K562 (cell line): ENCODE measurements around the gene SLC2A4. TPM values are rescaled to one million over a fixed set of nuclear protein-coding genes. Genes with fewer than 3 reads are reported as not detected.

ENCODE experiments used
- ATAC-seq: fragments of 200-7000 bp; cut with Tn5 transposase; 3 replicates; pipeline ENCODE4 v1.9.1; 2020; ENCODE audit warnings: moderate library complexity
- BruUV-seq: library from RNA; stranded (reverse); fragments of 400-500 nt; replicated peaks from 2 replicates; lab custom pipeline; 2021; lab: Mats Ljungman, UMichigan
- CTCF ChIA-PET: fragments of 300-600 bp; formaldehyde crosslinking; extraction: SDS; loops from one replicate; lab custom pipeline; 2021; ENCODE audit warnings: low intra/inter-chr PET ratio; lab: Yijun Ruan, JAX
- POLR2A ChIA-PET: fragments of 300-600, 350-650 bp; sonication (Branson Sonifier 250); formaldehyde crosslinking; extraction: SDS; loops from one replicate; lab custom pipeline; 2021; ENCODE audit warnings: antibody characterized with exemption, inconsistent platforms; lab: Yijun Ruan, JAX
- DNase-seq, 4 experiments: peaks; one replicate each; pipeline versions ENCODE4 v3.0.0 to v3.0.0-alpha.2; 2011 to 2018; ENCODE audit warnings: low spot score in 3 of 4, mixed read lengths in 3 of 4; ENCODE audit errors: extremely low read depth in 1 of 4
- FAIRE-seq: peaks from 2 replicates; lab custom pipeline; 2011; peaks lifted over from hg19 to GRCh38; lab: Jason Lieb, UNC
- H2AFZ ChIP-seq: 2 replicates; pipeline ENCODE4 v1.6.0; 2011; ENCODE audit warnings: low read depth, low read length, control low read depth, inconsistent platforms
- H3K27ac ChIP-seq: fragments of 200-600 bp; 3 replicates; pipeline ENCODE4 v1.8.0; 2011; ENCODE audit warnings: low read depth, mild to moderate bottlenecking, control low read depth, inconsistent platforms, low read length, moderate library complexity, mixed read lengths; ENCODE audit errors: extremely low read depth
- H3K27me3 ChIP-seq, 2 experiments: fragments of 300-600 bp in 1 of 2; 2 replicates in 1 of 2; 3 replicates in 1 of 2; pipeline versions ENCODE4 v1.6.0 to v1.8.0; 2011; ENCODE audit warnings: inconsistent platforms in 2 of 2, low read length in 2 of 2, mild to moderate bottlenecking in 1 of 2, mixed read lengths in 1 of 2, moderate library complexity in 1 of 2; ENCODE audit not compliant: control insufficient read depth in 2 of 2, insufficient read depth in 2 of 2
- H3K36me3 ChIP-seq: fragments of 300-600 bp; 3 replicates; pipeline ENCODE4 v1.8.0; 2011; ENCODE audit warnings: mild to moderate bottlenecking, low read length, inconsistent platforms; ENCODE audit not compliant: control insufficient read depth, insufficient read depth
- H3K4me1 ChIP-seq, 2 experiments: fragments of 200-600 bp in 1 of 2; replicated peaks in 1 of 2; 2 replicates in 1 of 2; 3 replicates in 1 of 2; pipeline versions ENCODE4 v1.5.1 to v1.8.0; 2011; ENCODE audit warnings: inconsistent platforms in 2 of 2, low read length in 2 of 2, mild to moderate bottlenecking in 1 of 2, mixed read lengths in 1 of 2, moderate library complexity in 1 of 2; ENCODE audit not compliant: control insufficient read depth in 2 of 2, insufficient read depth in 2 of 2
- H3K4me2 ChIP-seq: 2 replicates; pipeline ENCODE4 v1.6.1; 2011; ENCODE audit warnings: low read length, control low read depth, inconsistent platforms, mixed read lengths; ENCODE audit not compliant: insufficient read depth
- H3K4me3 ChIP-seq: fragments of 200-600 bp; sonication (generic), shearing (Covaris generic); 2 replicates; pipeline ENCODE4 v1.5.1; 2016; ENCODE audit warnings: control low read depth, inconsistent platforms
- H3K79me2 ChIP-seq: fragments of 200-600 bp; 3 replicates; pipeline ENCODE4 v1.8.0; 2011; ENCODE audit warnings: low read length, inconsistent platforms; ENCODE audit not compliant: control insufficient read depth, insufficient read depth
- H3K9ac ChIP-seq, 2 experiments: 2 replicates each; pipeline versions ENCODE4 v1.6.0 to v1.6.1; 2011; ENCODE audit warnings: low read depth in 2 of 2, low read length in 2 of 2, control low read depth in 1 of 2, inconsistent platforms in 1 of 2, mild to moderate bottlenecking in 1 of 2, mixed read lengths in 1 of 2; ENCODE audit not compliant: insufficient read depth in 1 of 2
- H3K9me1 ChIP-seq: one replicate; pipeline ENCODE4 v1.6.0; 2011; ENCODE audit warnings: inconsistent platforms, mild to moderate bottlenecking, low read length, moderate library complexity; ENCODE audit not compliant: control insufficient read depth, insufficient read depth
- H3K9me3 ChIP-seq: replicated peaks from 2 replicates; pipeline ENCODE4 v1.5.1; 2011; ENCODE audit warnings: low read depth, low read length, inconsistent platforms; ENCODE audit not compliant: control insufficient read depth, insufficient read depth
- H4K20me1 ChIP-seq: replicated peaks from 2 replicates; pipeline ENCODE4 v1.6.1; 2011; ENCODE audit warnings: low read length, inconsistent platforms, mixed read lengths; ENCODE audit not compliant: control insufficient read depth, insufficient read depth
- BHLHE40 ChIP-seq: IDR thresholded peaks from 2 replicates; pipeline ENCODE4 v1.6.1; 2011; ENCODE audit warnings: low read length, improper control_type of control experiment
- E2F6 ChIP-seq, 2 experiments: IDR thresholded peaks; 2 replicates each; pipeline ENCODE4 v1.6.1; 2011; ENCODE audit warnings: borderline replicate concordance in 1 of 2, control low read depth in 1 of 2, low read depth in 1 of 2, low read length in 1 of 2, mild to moderate bottlenecking in 1 of 2, mixed read lengths in 1 of 2, moderate library complexity in 1 of 2; ENCODE audit not compliant: insufficient read depth in 1 of 2, insufficient read length in 1 of 2, poor library complexity in 1 of 2, severe bottlenecking in 1 of 2; ENCODE audit errors: extremely low read depth in 1 of 2
- E2F8 ChIP-seq: fragments of 450-650 bp; IDR thresholded peaks from 2 replicates; pipeline ENCODE4 v1.7.1; 2018; ENCODE audit warnings: mild to moderate bottlenecking, low read depth; ENCODE audit not compliant: partially characterized antibody
- ELF1 ChIP-seq: fragments of 200-800 bp; sonication (Bioruptor generic); IDR thresholded peaks from 2 replicates; pipeline ENCODE4 v1.6.1; 2016; ENCODE audit warnings: missing genetic modification characterization, missing compliant biosample characterization
- GABPA ChIP-seq: fragments of 200-800 bp; sonication (Bioruptor generic); conservative IDR thresholded peaks from 2 replicates; pipeline ENCODE4 v1.6.1; 2016; ENCODE audit warnings: low read depth, missing genetic modification characterization, missing compliant biosample characterization
- GATA2 ChIP-seq: sonication (generic); formaldehyde crosslinking; IDR thresholded peaks from 2 replicates; pipeline ENCODE4 v1.4.0; 2020; ENCODE audit warnings: mild to moderate bottlenecking, missing genetic modification reagents
- HMGN3 ChIP-seq: IDR thresholded peaks from 2 replicates; pipeline ENCODE4 v1.6.1; 2011; ENCODE audit warnings: borderline replicate concordance, low read depth, mild to moderate bottlenecking, mixed read lengths, low read length; ENCODE audit not compliant: insufficient read length; ENCODE audit errors: extremely low read depth
- PCBP2 ChIP-seq: fragments of 200-400 bp; formaldehyde crosslinking; IDR thresholded peaks from 2 replicates; pipeline ENCODE4 v1.6.1; 2018; ENCODE audit warnings: low read length, low read depth, mild to moderate bottlenecking, moderate library complexity; ENCODE audit not compliant: poor library complexity, severe bottlenecking
- PHF21A ChIP-seq: fragments of 450-650 bp; IDR thresholded peaks from 2 replicates; pipeline ENCODE4 v1.6.1; 2017; ENCODE audit warnings: low read depth, borderline replicate concordance
- POLR2AphosphoS2 ChIP-seq: IDR thresholded peaks from 2 replicates; pipeline ENCODE4 v1.6.1; 2012; ENCODE audit warnings: low read length, improper control_type of control experiment
- TCF15 ChIP-seq: fragments of 250-450 bp; sonication (Bioruptor Pico); IDR thresholded peaks from 2 replicates; pipeline ENCODE4 v1.8.0; 2022; ENCODE audit warnings: moderate library complexity, mild to moderate bottlenecking, inconsistent platforms
- TCF7L2 ChIP-seq: fragments of 150-350 bp; IDR thresholded peaks from 2 replicates; pipeline ENCODE4 v1.6.1; 2016; ENCODE audit warnings: low read depth, mild to moderate bottlenecking, low read length, moderate library complexity
- ZC3H4 ChIP-seq: sonication (generic); formaldehyde crosslinking; IDR thresholded peaks from 2 replicates; pipeline ENCODE4 v1.9.0; 2021; ENCODE audit warnings: missing genetic modification reagents, borderline replicate concordance
- ZNF133 ChIP-seq: fragments of 250-450 bp; sonication (Bioruptor Pico); IDR thresholded peaks from 2 replicates; pipeline ENCODE4 v1.4.0; 2020; ENCODE audit warnings: mild to moderate bottlenecking
- WGBS: fragments of 100-300 bp; shearing (Covaris generic); methylation state at CpG from one replicate; pipeline ENCODE4 v1.1.6; 2016; ENCODE audit warnings: low coverage, mixed read lengths; ENCODE audit not compliant: insufficient coverage; ENCODE audit errors: missing lambda C conversion rate; 5-methylcytosine and 5-hydroxymethylcytosine counted together
- in situ Hi-C: fragments of 300-500 bp; cut with MboI; formaldehyde crosslinking; loops from 4 replicates; pipeline ENCODE4 v1.15.0; 2018; ENCODE audit warnings: inconsistent platforms, mixed read lengths
- intact Hi-C: fragments of 100-400 bp; cut with micrococcal nuclease; formaldehyde crosslinking; loops from 2 replicates; pipeline ENCODE4 v1.14.2; 2022
- polyA plus RNA-seq, 8 experiments: library from polyadenylated mRNA; depleted of rRNA in 4 of 8; stranded (reverse) in 5 of 8; unstranded in 3 of 8; fragments of >200 nt; fragmentation: Nextera tagmentation in 2 of 8; fragmentation: Illumina TruSeq in 1 of 8; extraction: Ambion mirVana in 2 of 8; extraction: Trizol in 1 of 8; gene quantifications; 2 replicates each; pipeline versions ENCODE4 v1.2.1 to v1.2.3, GENCODE V29; 2011 to 2014; ENCODE audit warnings: inconsistent platforms in 1 of 8, missing spikeins in 1 of 8
- total RNA-seq, 7 experiments: library from RNA; depleted of rRNA in 6 of 7; stranded (reverse); fragments of >200 nt in 6 of 7; fragmentation: Illumina TruSeq in 2 of 7; extraction: Trizol in 2 of 7; gene quantifications; 2 replicates each; pipeline versions ENCODE4 v1.2.1 to v1.2.3, GENCODE V29; 2011 to 2021; ENCODE audit warnings: low replicate concordance in 1 of 7

The SLC2A4 gene
- total and polyA plus RNA-seq, 9 of the 15 experiments (the other 6 are each of a cell fraction or from before 2014, with no cell fraction given), result 0.74 to 3.5 (median 1.6) TPM

GRCh38 chr17:7254511-7254910 is 27.0 kb upstream of the SLC2A4 start (continued):
- no peak for TF ChIP-seq TCF15 (CRISPR knock-in tag)
- TF ChIP-seq, all 486 proteins: peak for 0

- no peak for FAIRE-seq
- Histone ChIP-seq H3K27ac (no peak overlapping the region), H3K36me3 (peaks cover 63% of the 10 kb centered on the region; the same call in 2 of the 3 replicates), H3K4me1 (peaks cover 5 to 15% of the 10 kb centered on the region in 2 experiments; a peak in 3 of 5 replicates), H3K4me2 (no peak overlapping the region), H3K9me3 (no peaks in the 10 kb centered on the region), H3K27me3 (no peaks in the 10 kb centered on the region), H3K79me2 (peaks cover 17% of the 10 kb centered on the region), H3K9ac (peak overlapping the region in 1 of 2 experiments; percentile 35; a peak in 1 of 4 replicates), H3K4me3 (no peak overlapping the region), H2AFZ (no peak overlapping the region), H3K9me1 (no peaks in the 10 kb centered on the region), H4K20me1 (no peaks in the 10 kb centered on the region)
- ChIA-PET POLR2A (interaction anchor here (0.6 to 1.4 kb wide), 3 partner anchors 14 to 34 kb away, joined by 3 to 6 read pairs (median 4); partner anchors contain the start of gene PHF23), CTCF (no interaction called here)
- BruUV-seq, result no TSS peak
- in situ Hi-C loops, result no loop called here
- intact Hi-C loops, result no loop called here
- no peak for ATAC-seq
- 89% methylated on average over 5 of the region's 8 CpGs for WGBS
- DNase-seq, result no peak
- TF ChIP-seq GATA2 (CRISPR knock-in tag) (no peak), BHLHE40 (no peak), ZNF133 (CRISPR knock-in tag) (no peak), GABPA (no peak), E2F6 (IDR thresholded peaks at IDR 0.05; ENCODE audit: borderline replicate concordance in 1 of 2, extremely low read depth in 1 of 2, insufficient read depth in 1 of 2, insufficient read length in 1 of 2, low read depth in 1 of 2, low read length in 1 of 2, poor library complexity in 1 of 2, severe bottlenecking in 1 of 2) (no peak), E2F8 (no peak), HMGN3 (no peak), ELF1 (tag) (no peak), ZC3H4 (CRISPR knock-in tag) (no peak), PCBP2 (no peak), POLR2AphosphoS2 (no peak), PHF21A (no peak), TCF7L2 (no peak)
Observed at GRCh38 chr17:7256766-7257456, 24.6 kb upstream of the SLC2A4 start.
